Amygdala (tissue), 56 donors: ENCODE measurements around the gene PNMA8A.
"Not testable (repeated sequence)": the region's sequence is repeated elsewhere in the genome, so short reads cannot be mapped to it uniquely, and the experiment has no call there.

Source experiments
- DNase-seq, 56 donors: peaks; one replicate each; lab custom pipeline; 2025; lab: John Stamatoyannopoulos, UW

Gene PNMA8A

DNA sequence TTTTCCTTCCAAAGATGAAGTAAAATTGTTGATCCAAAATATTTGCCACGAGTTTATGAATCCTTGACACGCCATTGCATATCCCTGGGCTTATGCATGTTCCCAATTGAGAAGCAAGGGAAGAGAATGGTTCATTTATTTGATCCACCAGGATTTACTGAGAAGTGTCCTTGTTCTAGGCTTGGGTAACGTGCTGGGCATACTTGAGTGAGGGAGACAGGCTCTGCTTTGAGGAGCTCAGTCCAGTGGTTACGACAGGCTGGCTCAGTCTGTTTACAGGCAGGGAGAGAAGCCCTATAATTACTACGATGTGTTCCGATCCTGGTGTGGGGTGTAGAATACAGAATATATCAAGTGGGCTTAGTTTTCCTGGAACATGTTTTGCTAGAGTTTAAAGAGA, 36.4 kb downstream of the PNMA8A start:
- peak in 44 of 56 donors; percentile 3 to 91 (median 52) for DNase-seq

- DNase-seq: not testable (repeated sequence)
Observed at GRCh38 chr19:46433470-46433869, 37.9 kb downstream of the PNMA8A start.

DNA sequence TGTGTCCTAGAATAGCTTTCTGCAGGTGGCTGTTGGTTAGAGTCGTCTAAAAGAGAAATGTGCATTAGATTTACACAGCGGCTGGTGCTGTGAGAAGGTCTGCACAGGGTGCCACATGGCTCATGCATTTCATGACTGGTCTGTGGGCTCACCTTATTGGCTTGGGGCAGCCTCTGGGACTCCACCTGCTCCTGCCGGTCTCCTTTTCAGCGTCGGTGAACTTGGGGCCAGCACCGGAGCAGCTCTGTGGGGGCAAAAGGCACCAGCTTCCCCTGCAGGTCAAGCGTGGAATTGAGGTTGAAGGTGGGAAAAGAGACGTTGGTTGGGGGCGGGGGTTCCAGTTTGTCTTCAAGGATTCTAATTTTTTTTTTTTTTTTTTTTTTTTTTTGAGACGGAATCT, 39.5 kb downstream of the PNMA8A start:
- DNase-seq: no peak

DNA sequence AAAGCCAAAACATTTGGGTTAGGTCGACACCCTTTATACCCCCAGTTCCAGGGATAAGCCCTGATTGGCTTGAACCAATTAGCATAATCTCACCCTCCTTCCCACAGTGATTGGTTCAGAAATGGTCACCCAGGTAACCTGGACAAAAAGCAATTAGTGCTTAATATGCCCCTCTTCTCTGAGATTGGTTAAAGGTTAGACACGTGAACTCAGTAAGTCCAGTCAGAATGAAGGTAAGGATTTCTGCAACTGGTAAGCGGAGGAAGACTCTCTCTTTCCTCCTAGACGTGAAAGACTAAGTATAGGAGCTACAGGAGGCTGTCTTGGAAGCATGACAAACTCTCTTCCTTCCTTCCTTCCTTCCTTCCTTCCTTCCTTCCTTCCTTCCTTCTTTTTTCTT, 41.4 kb downstream of the PNMA8A start:
- DNase-seq: no peak

DNA sequence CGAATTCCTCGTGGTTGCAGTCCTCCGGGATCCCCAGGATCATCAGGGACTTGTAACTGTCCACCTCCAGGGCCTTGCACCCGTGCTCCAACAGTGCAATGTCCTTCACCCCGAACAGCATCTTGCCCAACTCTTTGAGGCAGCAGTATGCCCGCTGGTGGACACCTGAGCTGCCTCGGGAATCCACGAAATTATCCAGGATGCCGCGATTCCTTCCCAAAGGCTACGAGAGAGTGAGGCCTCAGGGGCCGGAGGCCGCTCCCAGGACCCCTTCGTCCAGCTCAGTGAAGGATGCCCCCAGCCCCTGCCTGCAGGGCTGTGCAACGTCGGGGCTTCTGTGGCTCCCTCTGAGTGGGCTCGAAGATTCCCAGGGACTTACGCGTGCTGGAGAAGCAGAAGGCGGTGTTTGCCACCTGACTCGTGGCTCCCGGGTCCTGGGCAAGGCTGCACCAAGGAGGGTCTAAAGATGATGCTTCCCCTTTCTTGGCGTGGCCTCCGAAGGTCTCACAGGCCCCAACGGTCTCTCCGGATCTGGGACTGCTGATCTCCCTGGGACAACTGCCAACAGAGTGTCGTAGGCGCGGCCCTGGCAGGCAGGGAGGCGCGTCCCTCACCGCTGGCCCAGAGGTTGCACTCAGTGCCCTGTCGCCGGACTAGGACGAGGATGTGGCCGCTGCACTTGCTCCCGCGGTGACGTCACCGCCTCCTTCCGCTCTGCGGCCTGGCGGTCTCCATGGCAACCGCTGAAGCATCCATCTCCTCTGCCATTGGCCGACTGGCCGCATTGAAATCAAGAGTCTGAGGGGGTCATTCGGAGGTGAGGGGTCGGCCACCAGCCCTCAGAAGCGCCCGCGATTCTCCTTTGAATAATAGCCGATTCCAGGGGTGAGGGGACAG, 42.9 kb downstream of the PNMA8A start, which contains the start of gene PNMA8C:
Gene PNMA8C, minus strand, starts transcription at position 698 of the 897 bp plus-strand sequence. Its CDS starts 577 bp downstream, at position 121.
- peak in 55 of 56 donors; percentile 15 to 96 (median 74) for DNase-seq

- peak in 3 of 56 donors; percentile 11 to 34 (median 15) for DNase-seq
Observed at GRCh38 chr19:46427518-46428045, 43.8 kb downstream of the PNMA8A start.

- DNase-seq: peak in 53 of 56 donors; percentile 20 to 89 (median 68)
Observed at GRCh38 chr19:46426506-46427162, 44.7 kb downstream of the PNMA8A start.

DNA sequence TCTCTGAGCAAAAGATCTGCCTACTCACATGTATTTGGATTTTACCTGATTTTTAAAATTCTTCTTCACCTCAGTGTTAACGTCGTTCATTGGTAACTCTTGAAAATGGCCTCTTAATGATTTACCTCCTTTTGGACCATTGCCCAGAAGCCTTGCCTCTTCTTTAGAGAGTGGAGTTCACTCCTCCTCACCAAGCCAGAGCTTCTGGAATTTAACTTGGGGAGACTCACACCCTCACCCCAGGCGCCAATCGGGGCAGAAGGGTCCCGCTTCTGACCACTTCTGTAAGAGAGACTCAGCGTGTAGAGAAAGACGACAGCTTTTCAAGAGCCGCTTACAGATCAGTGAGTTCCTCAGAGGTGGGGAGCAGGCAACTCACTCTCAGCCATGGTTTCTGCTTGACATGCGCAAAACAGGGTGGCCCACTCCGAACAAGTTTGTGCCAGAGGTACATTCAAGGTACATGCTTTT, 45.3 kb downstream of the PNMA8A start:
- DNase-seq: peak in 5 of 56 donors; percentile 34 to 64 (median 44)

GRCh38 chr19:46423188-46423587, 48.2 kb downstream of the PNMA8A start:
- DNase-seq: no peak

- no peak for DNase-seq
Observed at GRCh38 chr19:46422344-46422743, 49.0 kb downstream of the PNMA8A start.

DNA sequence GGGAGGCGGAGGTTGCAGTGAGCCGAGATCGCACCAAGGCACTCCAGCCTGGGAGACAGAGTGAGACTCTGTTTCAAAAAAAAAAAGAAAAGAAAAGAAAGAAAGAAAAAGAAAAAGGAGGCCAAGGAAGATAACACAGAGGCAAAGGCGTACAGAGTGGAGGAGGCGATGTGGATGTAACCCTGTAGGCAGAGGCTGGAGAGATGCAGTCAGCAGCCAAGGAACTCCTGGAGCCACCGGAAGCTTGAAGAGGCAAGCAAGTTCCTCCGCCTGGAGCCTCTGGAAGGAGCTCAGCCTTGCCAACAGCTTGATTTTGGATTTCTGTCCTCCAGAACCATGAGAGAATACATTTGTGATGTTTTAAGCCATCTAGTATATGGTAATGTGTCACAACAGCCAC, 51.3 kb downstream of the PNMA8A start:
- no peak for DNase-seq
